ENCODE measurements around the gene UNK.

- TF ChIP-seq ZFP3 (CRISPR knock-in tag; IDR thresholded peaks at IDR 0.05): no peak
- TF ChIP-seq CREB5 (CRISPR knock-in tag; IDR thresholded peaks at IDR 0.05; ENCODE audit: low read depth): no peak
- no peak for TF ChIP-seq ESRRG (CRISPR knock-in tag; IDR thresholded peaks at IDR 0.05)
- no peak for TF ChIP-seq BACH2 (CRISPR knock-in tag; IDR thresholded peaks at IDR 0.05; ENCODE audit: borderline replicate concordance)
Measured at GRCh38 chr17:75740631-75741077, 44.0 kb upstream of the UNK start.

All from SK-N-SH treated with all-trans-retinoic acid at 6 μM for 48 hours (cell line).